HAP-1 (cell line): ENCODE results near the gene AGAP2.
A peak's percentile ranks its signal among the peaks of the same experiment; 100 is the strongest.

ENCODE experiments used
- DNase-seq, 2 experiments: peaks; one replicate each; pipeline ENCODE4 v3.0.0-alpha.2; 2016 to 2020; ENCODE audit warnings: low spot score in 2 of 2
- H3K27me3 ChIP-seq: fragments of 250-450 bp; sonication (Bioruptor Pico); 2 replicates; pipeline ENCODE4 v1.5.1; 2020; ENCODE audit warnings: low read depth, mild to moderate bottlenecking, moderate library complexity
- H3K36me3 ChIP-seq: fragments of 250-450 bp; sonication (Bioruptor Pico); replicated peaks from 2 replicates; pipeline ENCODE4 v1.5.1; 2020; ENCODE audit warnings: mild to moderate bottlenecking
- H3K4me1 ChIP-seq: fragments of 250-450 bp; sonication (Bioruptor Pico); 2 replicates; pipeline ENCODE4 v1.5.1; 2020; ENCODE audit warnings: mild to moderate bottlenecking
- H3K4me3 ChIP-seq: fragments of 250-450 bp; sonication (Bioruptor Pico); 2 replicates; pipeline ENCODE4 v1.5.1; 2020; ENCODE audit warnings: mild to moderate bottlenecking, moderate library complexity
- H3K9me3 ChIP-seq: fragments of 250-450 bp; sonication (Bioruptor Pico); 2 replicates; pipeline ENCODE4 v1.5.1; 2020; ENCODE audit warnings: mild to moderate bottlenecking, moderate library complexity
- in situ Hi-C: fragments of 300-500 bp; cut with MboI; formaldehyde crosslinking; loops from 3 replicates; pipeline ENCODE4 v1.14.3; 2020; ENCODE audit warnings: low sequenced_read_pairs, inconsistent platforms, mixed read lengths

Gene AGAP2

DNA sequence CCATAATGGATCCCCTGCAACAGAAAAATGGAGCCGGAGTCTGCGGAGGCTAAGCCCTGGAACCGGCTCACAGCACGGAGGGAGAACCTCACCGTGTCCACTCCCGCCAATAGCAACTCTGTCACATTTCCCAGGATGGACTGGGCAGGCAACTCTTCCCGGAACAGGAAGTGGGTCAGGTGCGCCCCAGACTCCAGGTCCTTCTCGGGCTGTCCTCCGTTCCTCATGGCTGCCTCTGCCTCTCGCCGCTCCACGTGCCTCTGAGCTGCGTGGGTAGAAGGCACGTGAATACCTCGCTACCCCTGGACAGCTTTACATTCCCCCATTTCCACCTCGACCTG is 26.1 kb upstream of the AGAP2 start:
- in situ Hi-C loops, result no loop called here
- Histone ChIP-seq H3K4me1 (peaks cover 17% of the 10 kb centered on the region), H3K27me3 (peaks cover 24% of the 10 kb centered on the region), H3K9me3 (no peaks in the 10 kb centered on the region), H3K36me3 (peaks cover 20% of the 10 kb centered on the region), H3K4me3 (no peak overlapping the region)
- no peak for DNase-seq

DNA sequence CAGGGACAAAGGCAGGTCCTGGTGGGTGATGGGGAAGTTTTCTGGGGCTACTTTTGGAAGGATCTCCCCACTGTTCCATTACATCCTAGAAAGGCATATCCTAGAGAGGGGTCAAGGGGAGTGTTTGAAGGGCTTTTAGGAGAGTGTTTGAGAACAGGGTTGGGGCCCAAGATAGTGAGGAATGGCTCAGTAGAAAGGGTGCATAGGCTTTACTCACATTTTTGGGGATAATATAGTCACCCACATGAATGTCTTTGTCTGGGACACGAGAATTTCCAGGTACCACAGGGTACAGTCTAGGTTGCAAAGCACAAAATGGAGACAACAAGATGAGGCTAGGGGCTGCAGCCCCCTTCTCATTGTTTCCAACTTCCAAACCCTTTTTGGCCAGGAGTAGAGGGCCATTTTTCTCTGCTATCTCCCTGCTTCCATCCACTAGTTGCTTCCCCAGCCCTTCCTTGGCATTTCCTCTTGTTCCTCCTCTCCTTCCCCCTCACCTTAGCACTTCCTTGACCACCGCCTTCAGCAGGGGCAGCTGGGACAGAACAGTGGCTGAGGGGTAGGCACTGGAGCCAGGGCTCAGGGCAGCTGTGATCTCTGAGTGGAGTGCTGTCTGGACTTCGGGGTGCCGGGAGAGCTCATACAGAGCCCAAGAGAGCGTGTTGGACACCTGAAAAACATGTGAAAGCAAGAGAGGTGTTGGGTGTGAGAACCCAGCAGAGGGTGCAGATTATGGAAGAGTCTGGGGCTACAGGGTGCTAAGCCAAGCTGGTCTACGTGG is 25.5 kb upstream of the AGAP2 start:
- peaks cover 24% of the 10 kb centered on the region for H3K27me3 ChIP-seq
- peaks cover 17% of the 10 kb centered on the region for H3K4me1 ChIP-seq
- H3K9me3 ChIP-seq, result no peaks in the 10 kb centered on the region
- H3K36me3 ChIP-seq, result peaks cover 15% of the 10 kb centered on the region
- in situ Hi-C loops, result no loop called here
- no peak overlapping the region for H3K4me3 ChIP-seq
- no peak for DNase-seq

- DNase-seq, result no peak
- peaks cover 24% of the 10 kb centered on the region for H3K27me3 ChIP-seq
- no peak overlapping the region for H3K4me3 ChIP-seq
- H3K9me3 ChIP-seq, result no peaks in the 10 kb centered on the region
- H3K36me3 ChIP-seq, result peaks cover 15% of the 10 kb centered on the region
- H3K4me1 ChIP-seq, result peaks cover 14% of the 10 kb centered on the region
- in situ Hi-C loops, result no loop called here
These were observed 23.9 kb upstream of the AGAP2 start for GRCh38 chr12:57762463-57762862.

DNA sequence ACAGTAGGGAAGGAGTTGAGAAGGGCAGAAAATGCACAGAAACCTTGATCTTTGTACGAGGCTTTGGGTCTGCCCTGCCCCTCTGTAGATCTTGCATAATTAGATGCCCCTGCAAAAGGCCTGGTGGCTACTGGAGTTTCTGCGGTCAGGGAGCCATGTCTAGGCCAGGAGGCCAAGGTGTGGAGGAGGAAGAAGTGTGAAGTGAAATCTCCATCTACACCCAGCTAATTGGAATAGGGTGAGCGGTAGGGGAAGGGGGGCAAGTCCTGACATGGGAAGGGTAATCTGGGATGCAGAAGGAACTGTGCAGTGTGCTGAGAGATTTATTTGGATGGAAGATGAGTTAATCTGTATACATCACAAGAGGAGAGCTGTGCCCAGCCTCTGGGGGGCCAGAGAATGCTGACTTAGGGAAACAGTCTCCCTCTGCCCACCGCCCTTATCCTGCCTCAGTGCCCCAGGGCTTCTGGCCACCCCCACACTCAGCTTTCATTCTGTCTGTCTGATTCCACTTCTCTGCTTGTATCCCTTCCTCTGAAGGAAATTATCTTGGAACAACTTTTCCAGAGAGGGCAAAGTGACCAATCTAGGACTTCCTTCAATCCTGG is 23.0 kb upstream of the AGAP2 start:
- in situ Hi-C loops, result no loop called here
- no peak for DNase-seq

DNA sequence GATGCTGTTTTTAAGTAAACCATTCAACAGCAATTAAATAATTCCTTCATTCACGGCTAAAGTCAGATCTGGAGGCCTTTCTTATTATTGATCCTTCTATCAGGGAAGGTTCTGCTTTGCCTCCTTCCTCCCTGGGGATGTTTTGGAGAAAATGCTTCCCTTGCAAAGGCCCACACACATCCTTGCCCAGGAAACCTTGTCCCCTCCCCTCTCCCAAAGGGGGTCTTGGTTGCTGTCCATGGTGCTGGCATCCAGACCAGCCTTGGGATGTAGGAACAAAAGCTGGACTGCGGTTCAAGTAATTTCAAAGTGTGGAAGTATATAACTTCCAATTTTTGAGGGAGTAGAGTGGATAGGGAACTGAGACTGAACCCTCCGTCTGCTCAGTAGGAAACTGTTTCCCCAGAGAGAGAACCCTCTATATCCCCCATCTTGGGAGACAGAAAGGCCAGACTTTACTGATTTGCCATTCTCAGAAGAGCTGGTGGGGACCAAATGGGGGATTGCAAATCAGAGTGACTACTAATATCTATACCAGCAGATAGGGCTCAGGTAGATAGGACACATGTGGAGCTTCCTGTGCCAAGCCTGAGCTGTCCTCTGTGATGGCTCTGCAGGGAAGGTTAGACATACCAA is 21.9 kb upstream of the AGAP2 start:
- H3K9me3 ChIP-seq, result no peaks in the 10 kb centered on the region
- H3K4me1 ChIP-seq, result peaks cover 10% of the 10 kb centered on the region
- peaks cover 18% of the 10 kb centered on the region for H3K36me3 ChIP-seq
- peak in 1 of 2 experiments; percentile 44 for DNase-seq
- H3K4me3 ChIP-seq, result no peak overlapping the region
- in situ Hi-C loops, result no loop called here
- H3K27me3 ChIP-seq, result peaks cover 13% of the 10 kb centered on the region

More for the DNA sequence above, 23.0 kb upstream of the AGAP2 start:
- no peak overlapping the region for H3K4me3 ChIP-seq
- peaks cover 24% of the 10 kb centered on the region for H3K27me3 ChIP-seq
- peaks cover 10% of the 10 kb centered on the region for H3K4me1 ChIP-seq
- no peaks in the 10 kb centered on the region for H3K9me3 ChIP-seq
- peaks cover 18% of the 10 kb centered on the region for H3K36me3 ChIP-seq

DNA sequence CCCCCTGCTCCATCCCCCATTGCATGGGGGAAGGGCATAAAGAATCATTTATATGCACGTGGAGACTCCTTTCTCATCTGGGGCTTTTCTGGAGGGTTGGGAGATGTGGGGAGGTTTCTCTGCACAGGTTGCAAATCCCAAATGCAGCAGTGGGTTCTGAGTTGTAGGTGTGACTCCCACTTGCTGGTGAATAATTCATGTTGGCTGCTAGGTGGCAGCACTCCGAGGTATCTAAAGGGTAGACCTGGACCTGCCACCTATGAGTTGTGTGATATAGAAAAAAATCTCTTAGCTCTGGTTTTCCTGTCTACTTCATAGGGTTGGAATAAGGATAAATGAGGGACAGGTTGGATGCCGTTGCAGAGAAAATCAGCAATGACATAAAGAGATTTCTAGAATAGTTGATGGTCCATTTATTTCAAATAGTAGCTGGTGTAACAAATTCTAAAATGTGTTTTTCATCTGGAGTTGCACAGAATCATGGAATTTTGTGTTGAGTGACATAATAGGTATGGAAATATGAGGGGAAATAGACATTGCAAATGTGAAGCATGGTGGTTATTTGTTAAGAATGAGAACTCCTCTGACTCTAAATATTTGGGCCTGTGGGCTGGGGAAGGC is 20.9 kb upstream of the AGAP2 start:
- Histone ChIP-seq H3K27me3 (peaks cover 3% of the 10 kb centered on the region), H3K9me3 (no peaks in the 10 kb centered on the region), H3K4me1 (peaks cover 9% of the 10 kb centered on the region), H3K4me3 (no peak overlapping the region), H3K36me3 (peaks cover 18% of the 10 kb centered on the region)
- no peak for DNase-seq
- in situ Hi-C loops, result no loop called here

DNA sequence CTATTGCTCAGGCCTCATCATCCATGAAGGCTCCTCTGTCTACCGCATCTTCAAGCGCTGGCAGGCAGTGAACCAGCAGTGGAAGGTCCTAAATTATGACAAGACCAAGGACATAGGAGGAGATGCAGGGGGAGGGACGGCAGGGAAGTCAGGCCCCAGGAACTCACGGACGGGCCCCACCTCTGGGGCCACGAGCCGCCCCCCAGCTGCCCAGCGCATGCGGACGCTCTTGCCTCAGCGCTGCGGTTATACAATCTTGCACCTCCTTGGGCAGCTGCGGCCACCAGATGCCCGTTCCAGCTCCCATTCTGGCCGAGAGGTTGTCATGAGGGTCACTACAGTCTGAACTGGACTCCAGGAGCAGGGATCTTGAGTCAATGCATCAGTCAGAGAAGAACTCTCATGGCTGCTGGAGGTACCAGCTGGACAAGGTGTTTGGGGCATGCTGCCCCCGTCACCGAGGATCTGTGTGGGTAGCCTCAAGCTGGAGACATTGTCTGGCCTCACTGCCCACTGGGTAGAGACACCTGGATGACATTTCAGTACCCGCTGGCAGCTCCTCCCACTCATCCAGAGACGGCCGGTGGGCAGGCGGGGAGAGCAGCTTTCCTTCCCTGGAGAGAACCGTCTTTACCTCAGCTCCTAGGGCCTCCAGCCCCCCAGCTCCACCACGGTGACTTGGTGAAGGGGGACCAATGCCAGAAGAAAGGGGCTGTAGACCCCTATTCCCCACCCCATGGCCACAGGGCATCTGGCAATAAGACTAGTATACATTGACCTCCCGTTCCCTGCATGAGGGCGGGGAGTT is 20.2 kb upstream of the AGAP2 start:
- no peak for DNase-seq
- H3K9me3 ChIP-seq, result no peaks in the 10 kb centered on the region
- peaks cover 18% of the 10 kb centered on the region for H3K36me3 ChIP-seq
- H3K27me3 ChIP-seq, result no peaks in the 10 kb centered on the region
- no peak overlapping the region for H3K4me3 ChIP-seq
- H3K4me1 ChIP-seq, result peaks cover 13% of the 10 kb centered on the region
- in situ Hi-C loops, result no loop called here

DNA sequence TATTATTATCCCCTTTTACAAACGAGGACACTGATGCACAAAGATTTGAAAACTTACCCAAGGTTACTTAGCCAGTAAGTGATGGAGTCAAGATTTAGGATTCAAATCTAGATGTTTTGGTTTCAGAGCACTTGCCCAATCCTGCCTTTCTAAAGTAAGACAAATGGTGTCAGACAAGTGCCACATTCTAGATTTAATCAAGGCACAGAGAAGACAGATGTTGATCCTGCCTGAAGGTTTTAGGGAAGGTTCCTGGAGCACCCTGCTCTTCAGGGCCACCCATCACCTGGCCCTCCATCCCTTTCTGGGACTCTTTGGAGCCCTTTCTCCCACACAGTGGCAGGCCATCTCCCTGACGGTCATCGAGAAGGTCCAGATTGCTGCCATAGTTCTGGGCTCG is 19.2 kb upstream of the AGAP2 start:
- Histone ChIP-seq H3K9me3 (no peaks in the 10 kb centered on the region), H3K4me1 (peaks cover 13% of the 10 kb centered on the region), H3K27me3 (no peaks in the 10 kb centered on the region), H3K4me3 (no peak overlapping the region), H3K36me3 (peaks cover 18% of the 10 kb centered on the region)
- DNase-seq, result no peak
- in situ Hi-C loops, result no loop called here

DNA sequence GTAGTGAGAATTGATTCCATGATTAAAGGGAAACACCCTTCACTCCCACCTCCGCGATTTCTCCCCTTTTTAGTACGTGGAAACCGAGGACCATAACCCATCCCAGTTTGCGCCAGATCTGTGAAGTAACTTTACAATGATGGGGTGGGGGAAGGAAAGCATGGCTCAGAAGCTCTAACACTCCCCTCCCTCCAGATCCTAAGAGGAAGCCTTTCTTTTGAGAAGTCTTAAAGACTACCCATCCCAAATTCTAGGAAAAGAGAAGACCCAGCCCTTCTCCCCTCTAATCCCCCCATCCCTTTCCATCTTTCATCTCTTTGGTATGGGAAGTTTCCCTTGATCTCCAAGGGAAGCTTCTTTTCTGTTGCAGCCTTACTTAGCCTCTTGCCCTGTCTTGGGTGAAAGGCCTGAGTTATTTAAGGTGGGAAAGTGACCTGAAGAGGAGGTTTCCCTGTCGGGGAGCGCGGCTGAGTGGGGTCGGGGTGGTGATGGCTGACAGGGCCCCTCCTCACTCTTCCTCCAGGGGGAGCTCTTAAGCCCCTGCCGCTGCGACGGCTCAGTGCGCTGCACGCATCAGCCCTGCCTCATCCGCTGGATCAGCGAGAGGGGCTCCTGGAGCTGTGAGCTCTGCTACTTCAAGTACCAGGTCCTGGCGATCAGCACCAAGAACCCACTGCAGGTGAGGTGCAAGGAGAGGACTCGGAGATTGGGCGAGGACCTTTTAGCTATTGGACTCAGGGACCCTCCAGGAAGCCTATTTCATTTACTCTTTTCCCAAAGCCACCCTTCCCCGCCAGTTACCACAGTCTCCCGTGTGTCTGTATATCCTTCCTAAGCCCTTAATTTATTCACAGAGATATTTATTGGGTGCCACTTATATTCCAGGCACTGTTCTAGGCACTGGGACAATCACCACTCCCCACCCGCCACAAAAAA is 18.1 kb upstream of the AGAP2 start:
- no peaks in the 10 kb centered on the region for H3K27me3 ChIP-seq
- peak; percentile 63 to 82 for DNase-seq

GRCh38 chr12:57755454-57756372 is 17.2 kb upstream of the AGAP2 start:
- peaks cover 16% of the 10 kb centered on the region for H3K4me1 ChIP-seq
- H3K27me3 ChIP-seq, result no peaks in the 10 kb centered on the region
- DNase-seq, result peak in 1 of 2 experiments; percentile 62
- H3K4me3 ChIP-seq, result peak overlapping the region; percentile 54
- no peaks in the 10 kb centered on the region for H3K9me3 ChIP-seq
- H3K36me3 ChIP-seq, result peaks cover 25% of the 10 kb centered on the region
- in situ Hi-C loops, result no loop called here

More for the DNA sequence above, 18.1 kb upstream of the AGAP2 start:
- H3K4me3 ChIP-seq, result peak overlapping the region; percentile 54
- peaks cover 16% of the 10 kb centered on the region for H3K4me1 ChIP-seq
- in situ Hi-C loops, result no loop called here
- no peaks in the 10 kb centered on the region for H3K9me3 ChIP-seq
- H3K36me3 ChIP-seq, result peaks cover 18% of the 10 kb centered on the region

DNA sequence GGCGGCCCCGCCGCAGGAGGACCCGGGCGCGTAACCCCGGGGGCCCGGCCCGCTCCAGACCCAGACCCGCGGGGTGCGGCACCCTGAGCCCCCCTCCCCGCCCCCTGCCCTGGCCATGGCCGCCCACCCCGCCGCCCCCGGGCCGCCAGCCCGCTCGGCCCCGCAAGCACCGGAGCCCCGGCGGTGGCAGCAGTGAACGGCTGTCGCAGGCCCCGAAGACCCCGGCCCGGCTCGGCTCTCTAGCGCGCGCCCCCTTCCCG is 16.6 kb upstream of the AGAP2 start:
- Histone ChIP-seq H3K9me3 (no peaks in the 10 kb centered on the region), H3K27me3 (no peaks in the 10 kb centered on the region), H3K4me1 (peaks cover 16% of the 10 kb centered on the region), H3K36me3 (peaks cover 31% of the 10 kb centered on the region), H3K4me3 (peak overlapping the region; percentile 54)
- no peak for DNase-seq
- in situ Hi-C loops, result no loop called here
